CD14-positive monocyte (primary cell): Measurements from ENCODE around the gene ZCCHC9. TPM values are rescaled to one million over a fixed set of nuclear protein-coding genes. Genes with fewer than 3 reads are reported as not detected.

Source experiments
- DNase-seq, 3 donors: peaks; one replicate each; pipeline ENCODE4 v3.0.0-alpha.2; 2011 to 2022
- H2AFZ ChIP-seq: 2 replicates; pipeline ENCODE4 v1.6.0; 2012; ENCODE audit warnings: mild to moderate bottlenecking, low read depth, low read length, inconsistent platforms; ENCODE audit not compliant: insufficient read depth, poor library complexity, severe bottlenecking
- H3K27ac ChIP-seq, 2 donors: 1 replicate in 1 of 2; 2 replicates in 1 of 2; pipeline ENCODE4 v1.5.1; 2012 to 2013; ENCODE audit warnings: low read length in 2 of 2, control low read depth in 1 of 2, inconsistent platforms in 1 of 2, low read depth in 1 of 2, mild to moderate bottlenecking in 1 of 2
- H3K27me3 ChIP-seq, 2 donors: one replicate each; pipeline versions ENCODE4 v1.6.0 to v1.6.1; 2011 to 2013; ENCODE audit warnings: low read length in 2 of 2; ENCODE audit not compliant: control insufficient read depth in 2 of 2, insufficient read depth in 2 of 2
- H3K36me3 ChIP-seq, 2 donors: replicated peaks in 1 of 2; 1 replicate in 1 of 2; 2 replicates in 1 of 2; pipeline versions ENCODE4 v1.5.1 to v1.6.1; 2012 to 2013; ENCODE audit warnings: low read length in 2 of 2, control low read depth in 1 of 2, inconsistent platforms in 1 of 2, mild to moderate bottlenecking in 1 of 2; ENCODE audit not compliant: insufficient read depth in 2 of 2, control insufficient read depth in 1 of 2
- H3K4me1 ChIP-seq, 2 donors: 1 replicate in 1 of 2; 2 replicates in 1 of 2; pipeline versions ENCODE4 v1.5.1 to v1.6.1; 2012 to 2013; ENCODE audit warnings: low read length in 2 of 2, control low read depth in 1 of 2, inconsistent platforms in 1 of 2, mild to moderate bottlenecking in 1 of 2, moderate library complexity in 1 of 2; ENCODE audit not compliant: insufficient read depth in 2 of 2, control insufficient read depth in 1 of 2
- H3K4me2 ChIP-seq: replicated peaks from 2 replicates; pipeline ENCODE3; 2012; ENCODE audit warnings: low read length, moderate library complexity, mild to moderate bottlenecking; ENCODE audit not compliant: poor library complexity, severe bottlenecking; ENCODE audit errors: extremely low read depth
- H3K4me3 ChIP-seq, 3 experiments: fragments of 200-600 bp in 1 of 3; sonication (generic) in 1 of 3; replicated peaks in 1 of 3; 1 replicate in 2 of 3; 2 replicates in 1 of 3; pipeline ENCODE4 v1.5.1; 2011 to 2013; ENCODE audit warnings: low read length in 3 of 3, mild to moderate bottlenecking in 3 of 3, control low read depth in 2 of 3, low read depth in 2 of 3, inconsistent platforms in 1 of 3, moderate library complexity in 1 of 3
- H3K79me2 ChIP-seq: 2 replicates; pipeline ENCODE4 v1.6.0; 2012; ENCODE audit warnings: mild to moderate bottlenecking, control low read depth, inconsistent platforms, low read length, moderate library complexity; ENCODE audit not compliant: insufficient read depth
- H3K9ac ChIP-seq: 2 replicates; pipeline ENCODE4 v1.6.0; 2017; ENCODE audit warnings: low read length, mild to moderate bottlenecking; ENCODE audit not compliant: insufficient read depth, poor library complexity, severe bottlenecking
- H3K9me3 ChIP-seq, 2 donors: replicated peaks in 1 of 2; 1 replicate in 1 of 2; 2 replicates in 1 of 2; pipeline versions ENCODE4 v1.5.1 to v1.6.1; 2012 to 2013; ENCODE audit warnings: low read length in 2 of 2, control low read depth in 1 of 2; ENCODE audit not compliant: control insufficient read depth in 1 of 2, insufficient read depth in 1 of 2
- H4K20me1 ChIP-seq: 2 replicates; pipeline ENCODE4 v1.6.0; 2012; ENCODE audit warnings: mild to moderate bottlenecking, low read length, control low read depth, moderate library complexity; ENCODE audit not compliant: insufficient read depth
- H3K27ac Mint-ChIP-seq, 7 donors: one replicate each; pipeline ENCODE4 v1.8.0; 2020; ENCODE audit warnings: mild to moderate bottlenecking in 7 of 7, mixed read lengths in 7 of 7, moderate library complexity in 6 of 7, inconsistent platforms in 2 of 7
- H3K27me3 Mint-ChIP-seq, 3 donors: one replicate each; pipeline ENCODE4 v1.8.0; 2021 to 2022; ENCODE audit warnings: low read depth in 3 of 3, mild to moderate bottlenecking in 3 of 3, mixed read lengths in 3 of 3, moderate library complexity in 3 of 3, inconsistent platforms in 1 of 3
- H3K36me3 Mint-ChIP-seq, 2 donors: one replicate each; pipeline ENCODE4 v1.8.0; 2020; ENCODE audit warnings: mixed read lengths in 2 of 2, inconsistent platforms in 1 of 2, mild to moderate bottlenecking in 1 of 2
- H3K4me1 Mint-ChIP-seq: one replicate; pipeline ENCODE4 v1.8.0; 2020; ENCODE audit warnings: mild to moderate bottlenecking, mixed read lengths
- H3K4me3 Mint-ChIP-seq, 2 donors: one replicate each; pipeline ENCODE4 v1.8.0; 2020; ENCODE audit warnings: mild to moderate bottlenecking in 2 of 2, mixed read lengths in 2 of 2, moderate library complexity in 1 of 2
- H3K9me3 Mint-ChIP-seq, 7 donors: one replicate each; pipeline ENCODE4 v1.8.0; 2020 to 2022; ENCODE audit warnings: mixed read lengths in 7 of 7, mild to moderate bottlenecking in 6 of 7, moderate library complexity in 6 of 7, inconsistent platforms in 2 of 7
- WGBS: methylation state at CpG from one replicate; pipeline ENCODE4 v1.1.5; 2013; ENCODE audit warnings: missing lambda C conversion rate; ENCODE audit not compliant: insufficient coverage; 5-methylcytosine and 5-hydroxymethylcytosine counted together
- intact Hi-C, 2 donors: fragments of 100-400 bp; cut with micrococcal nuclease; formaldehyde crosslinking; loops; one replicate each; pipeline versions ENCODE4 v1.15.0 to v1.15.1; 2023
- polyA plus RNA-seq, 3 donors: library from polyadenylated mRNA; depleted of rRNA in 1 of 3; unstranded in 2 of 3; stranded (reverse) in 1 of 3; fragments of 300-500 nt in 2 of 3; fragments of >200 nt in 1 of 3; fragmentation: Illumina TruSeq in 2 of 3; gene quantifications; 1 replicate in 2 of 3; 2 replicates in 1 of 3; pipeline ENCODE4 v1.2.3, GENCODE V29; 2012 to 2021
- TF ChIP-seq, protein P1 (sequence below): fragments of 200-600 bp; IDR thresholded peaks from one replicate; pipeline ENCODE4 v1.8.0; 2022; ENCODE audit warnings: antibody characterized with exemption, mild to moderate bottlenecking

ZCCHC9 gene
- polyA plus RNA-seq, 3 donors: 10.6 to 15.9 (median 14.6) TPM

GRCh38 chr5:81355291-81356251, 54.2 kb downstream of the ZCCHC9 start:
- peaks cover 0 to 3% (median 1%) of the 10 kb centered on the region in 3 donors for H3K27me3 Mint-ChIP-seq
- Histone ChIP-seq H3K27ac (no peak overlapping the region), H3K27me3 (no peaks in the 10 kb centered on the region), H3K4me2 (no peak overlapping the region), H3K4me1 (no peaks in the 10 kb centered on the region), H3K79me2 (no peaks in the 10 kb centered on the region), H3K9ac (no peak overlapping the region), H3K9me3 (no peaks in the 10 kb centered on the region), H4K20me1 (no peaks in the 10 kb centered on the region), H3K4me3 (no peak overlapping the region), H3K36me3 (no peaks in the 10 kb centered on the region), H2AFZ (no peak overlapping the region)
- H3K27ac Mint-ChIP-seq: no peak overlapping the region
- intact Hi-C loops: no loop called here
- WGBS: 100% methylated on average over 4 of the region's 11 CpGs
- H3K4me3 Mint-ChIP-seq: no peak overlapping the region
- peaks cover 4% of the 10 kb centered on the region for H3K4me1 Mint-ChIP-seq
- H3K9me3 Mint-ChIP-seq: peaks cover 0 to 2% (median 0%) of the 10 kb centered on the region in 7 donors
- TF ChIP-seq, protein P1, sequence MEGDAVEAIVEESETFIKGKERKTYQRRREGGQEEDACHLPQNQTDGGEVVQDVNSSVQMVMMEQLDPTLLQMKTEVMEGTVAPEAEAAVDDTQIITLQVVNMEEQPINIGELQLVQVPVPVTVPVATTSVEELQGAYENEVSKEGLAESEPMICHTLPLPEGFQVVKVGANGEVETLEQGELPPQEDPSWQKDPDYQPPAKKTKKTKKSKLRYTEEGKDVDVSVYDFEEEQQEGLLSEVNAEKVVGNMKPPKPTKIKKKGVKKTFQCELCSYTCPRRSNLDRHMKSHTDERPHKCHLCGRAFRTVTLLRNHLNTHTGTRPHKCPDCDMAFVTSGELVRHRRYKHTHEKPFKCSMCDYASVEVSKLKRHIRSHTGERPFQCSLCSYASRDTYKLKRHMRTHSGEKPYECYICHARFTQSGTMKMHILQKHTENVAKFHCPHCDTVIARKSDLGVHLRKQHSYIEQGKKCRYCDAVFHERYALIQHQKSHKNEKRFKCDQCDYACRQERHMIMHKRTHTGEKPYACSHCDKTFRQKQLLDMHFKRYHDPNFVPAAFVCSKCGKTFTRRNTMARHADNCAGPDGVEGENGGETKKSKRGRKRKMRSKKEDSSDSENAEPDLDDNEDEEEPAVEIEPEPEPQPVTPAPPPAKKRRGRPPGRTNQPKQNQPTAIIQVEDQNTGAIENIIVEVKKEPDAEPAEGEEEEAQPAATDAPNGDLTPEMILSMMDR: no peak
- no peak for DNase-seq
- no peaks in the 10 kb centered on the region for H3K36me3 Mint-ChIP-seq

- Histone ChIP-seq H3K4me3 (no peak overlapping the region), H3K4me2 (no peak overlapping the region), H3K9ac (no peak overlapping the region), H2AFZ (no peak overlapping the region), H3K27me3 (no peaks in the 10 kb centered on the region), H4K20me1 (no peaks in the 10 kb centered on the region), H3K27ac (no peak overlapping the region), H3K4me1 (peaks cover 9 to 13% of the 10 kb centered on the region in 2 donors), H3K36me3 (no peaks in the 10 kb centered on the region), H3K79me2 (no peaks in the 10 kb centered on the region), H3K9me3 (no peaks in the 10 kb centered on the region)
- peaks cover 0 to 2% (median 0%) of the 10 kb centered on the region in 7 donors for H3K9me3 Mint-ChIP-seq
- intact Hi-C loops: no loop called here
- no peak overlapping the region for H3K4me3 Mint-ChIP-seq
- WGBS: 83% methylated on average over 1 of the region's 5 CpGs
- H3K27ac Mint-ChIP-seq: no peak overlapping the region
- H3K4me1 Mint-ChIP-seq: peaks cover 15% of the 10 kb centered on the region
- H3K36me3 Mint-ChIP-seq: no peaks in the 10 kb centered on the region
- peaks cover 1 to 3% (median 2%) of the 10 kb centered on the region in 3 donors for H3K27me3 Mint-ChIP-seq
- no peak for DNase-seq
- TF ChIP-seq, protein P1: no peak
These were observed 57.7 kb downstream of the ZCCHC9 start for GRCh38 chr5:81359108-81359507.
